ENCODE results near the gene THUMPD3. TPM values are rescaled to one million over a fixed set of nuclear protein-coding genes. Genes with fewer than 3 reads are reported as not detected.
A peak's percentile ranks its signal among the peaks of the same experiment; 100 is the strongest.

Gene THUMPD3
- total and polyA plus RNA-seq, 2 of the 13 experiments (the other 11 are each of a cell fraction or from before 2014, with no cell fraction given), result 31.2 to 44.1 TPM

- no peak; the same call in 1 of the 2 replicates for TF ChIP-seq IRF1 (CRISPR knock-in tag; IDR thresholded peaks at IDR 0.05; ENCODE audit: low read depth)
- TF ChIP-seq PTBP1 (IDR thresholded peaks at IDR 0.05; ENCODE audit: low read depth, low read length, poor library complexity, severe bottlenecking), result no peak
- peak; percentile 64; the same call in 1 of the 2 replicates for TF ChIP-seq ZNF224 (CRISPR knock-in tag; IDR thresholded peaks at IDR 0.05)
- 0 out of 2 replicates have a peak, but pooled peaks have one; percentile 7 for TF ChIP-seq ZNF768 (CRISPR knock-in tag; IDR thresholded peaks at IDR 0.05)
- TF ChIP-seq SNAPC4 (CRISPR knock-in tag; IDR thresholded peaks at IDR 0.05), result peak; percentile 71; the same call in 1 of the 2 replicates
- no peak for TF ChIP-seq ZNF615 (CRISPR knock-in tag; IDR thresholded peaks at IDR 0.05; ENCODE audit: borderline replicate concordance)
- no peak for TF ChIP-seq SRSF4 (IDR thresholded peaks at IDR 0.05; ENCODE audit: low read depth, low read length, poor library complexity, severe bottlenecking)
- TF ChIP-seq MAZ (IDR thresholded peaks at IDR 0.05; ENCODE audit: borderline replicate concordance, low read depth, low read length), result 0 out of 2 replicates have a peak, but pooled peaks have one; percentile 52
- TF ChIP-seq MAZ (CRISPR knock-in tag; IDR thresholded peaks at IDR 0.05; ENCODE audit: low read depth), result peak; percentile 86
- TF ChIP-seq NR2C2 (CRISPR knock-in tag; IDR thresholded peaks at IDR 0.05; ENCODE audit: borderline replicate concordance), result peak; percentile 55; the same call in 1 of the 2 replicates
- no peak for TF ChIP-seq HDAC2 (CRISPR knock-in tag; IDR thresholded peaks at IDR 0.05)
- TF ChIP-seq MAFF (IDR thresholded peaks at IDR 0.05; ENCODE audit: low read depth, low read length), result no peak
- TF ChIP-seq ZNF609 (CRISPR knock-in tag; IDR thresholded peaks at IDR 0.05; ENCODE audit: borderline replicate concordance), result no peak; the same call in 1 of the 2 replicates
- no peak for TF ChIP-seq ZFYVE20 (CRISPR knock-in tag; IDR thresholded peaks at IDR 0.05; ENCODE audit: borderline replicate concordance, low read depth)
- TF ChIP-seq CCAR2 (optimal IDR thresholded peaks at IDR 0.05; ENCODE audit: low read depth, low read length), result no peak
- no peak for TF ChIP-seq MZF1 (CRISPR knock-in tag; IDR thresholded peaks at IDR 0.05; ENCODE audit: borderline replicate concordance)
- 0 out of 2 replicates have a peak, but pooled peaks have one; percentile 69 for TF ChIP-seq ZNF558 (CRISPR knock-in tag; IDR thresholded peaks at IDR 0.05; ENCODE audit: borderline replicate concordance)
Measured at GRCh38 chr3:9396632-9397331, 33.9 kb downstream of the THUMPD3 start (continued).

Measured in HepG2 (cell line).